Suprapubic skin (tissue), 4 donors: ENCODE results near the gene OR52K2. TPM values are rescaled to one million over a fixed set of nuclear protein-coding genes. Genes with fewer than 3 reads are reported as not detected.
"Not testable (repeated sequence)": the region's sequence is repeated elsewhere in the genome, so short reads cannot be mapped to it uniquely, and the experiment has no call there.

Source experiments
- DNase-seq, 2 donors: peaks; one replicate each; pipeline ENCODE4 v3.0.0-alpha.2; 2019; ENCODE audit warnings: low spot score in 2 of 2
- H3K27ac ChIP-seq: fragments of 200-600 bp; sonication (generic); one replicate; pipeline ENCODE4 v1.5.1; 2019
- H3K27me3 ChIP-seq: fragments of 200-600 bp; sonication (generic); one replicate; pipeline ENCODE4 v1.5.1; 2019
- H3K36me3 ChIP-seq: fragments of 200-600 bp; sonication (generic); one replicate; pipeline ENCODE4 v1.5.1; 2019
- H3K4me1 ChIP-seq: fragments of 200-600 bp; sonication (generic); one replicate; pipeline ENCODE4 v1.5.1; 2019
- H3K4me3 ChIP-seq: fragments of 200-600 bp; sonication (generic); one replicate; pipeline ENCODE4 v1.5.1; 2019; ENCODE audit warnings: mild to moderate bottlenecking
- H3K9me3 ChIP-seq: fragments of 200-600 bp; sonication (generic); one replicate; pipeline ENCODE4 v1.5.1; 2019
- EP300 ChIP-seq: sonication (generic); formaldehyde crosslinking; IDR thresholded peaks from one replicate; pipeline ENCODE4 v1.6.1; 2017; ENCODE audit warnings: antibody characterized with exemption
- POLR2A ChIP-seq, 2 donors: fragments of 450-650 bp; IDR thresholded peaks; one replicate each; pipeline ENCODE4 v1.6.1; 2017; ENCODE audit warnings: antibody characterized with exemption in 2 of 2, mild to moderate bottlenecking in 2 of 2, moderate library complexity in 2 of 2
- POLR2AphosphoS5 ChIP-seq, 3 donors: sonication (generic); formaldehyde crosslinking; IDR thresholded peaks; one replicate each; pipeline ENCODE4 v1.6.1; 2017; ENCODE audit warnings: antibody characterized with exemption in 3 of 3
- WGBS: methylation state at CpG from one replicate; pipeline ENCODE4 v1.1.5; 2018; 5-methylcytosine and 5-hydroxymethylcytosine counted together
- total RNA-seq, 4 donors: library from RNA; depleted of rRNA; stranded (reverse); fragments of >200 nt; gene quantifications; one replicate each; pipeline ENCODE4 v1.1.0, GENCODE V29; 2016
- TF ChIP-seq, protein P1 (sequence below), 2 donors: fragments of 200-600 bp in 1 of 2; fragments of 450-650 bp in 1 of 2; sonication (generic) in 1 of 2; IDR thresholded peaks; one replicate each; pipeline ENCODE4 v1.5.1; 2016 to 2019; ENCODE audit warnings: antibody characterized with exemption in 2 of 2, mild to moderate bottlenecking in 1 of 2, moderate library complexity in 1 of 2

The OR52K2 gene
- total RNA-seq, result not detected

DNA sequence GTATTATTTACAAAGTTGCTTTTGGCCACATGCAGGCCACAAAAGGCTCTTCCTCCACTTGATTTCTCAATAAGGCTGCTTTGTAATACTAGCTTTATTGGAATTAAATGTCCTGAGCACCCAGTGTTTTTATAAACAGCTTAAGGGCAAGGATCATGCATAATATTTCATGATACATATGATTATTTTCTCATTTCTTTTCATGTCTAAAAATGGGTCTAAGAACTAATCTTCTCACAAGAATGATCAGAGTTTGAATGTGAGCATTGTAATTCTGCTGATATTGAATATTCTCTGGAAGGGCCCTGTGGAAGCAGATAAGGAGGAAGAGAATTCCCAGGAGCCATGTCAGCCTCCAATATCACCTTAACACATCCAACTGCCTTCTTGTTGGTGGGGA is at the start of gene OR52K2:
OR52K2 (plus strand) TSS at position 301 of the 400 bp plus-strand sequence; CDS start at position 346, 45 bp downstream.
- H3K4me3 ChIP-seq, result no peak within 1 kb of the TSS
- H3K36me3 ChIP-seq, result no peaks in the 10 kb centered on the region
- TF ChIP-seq EP300 (no peak), POLR2AphosphoS5 (IDR thresholded peaks at IDR 0.05) (no peak)
- TF ChIP-seq, protein P1, sequence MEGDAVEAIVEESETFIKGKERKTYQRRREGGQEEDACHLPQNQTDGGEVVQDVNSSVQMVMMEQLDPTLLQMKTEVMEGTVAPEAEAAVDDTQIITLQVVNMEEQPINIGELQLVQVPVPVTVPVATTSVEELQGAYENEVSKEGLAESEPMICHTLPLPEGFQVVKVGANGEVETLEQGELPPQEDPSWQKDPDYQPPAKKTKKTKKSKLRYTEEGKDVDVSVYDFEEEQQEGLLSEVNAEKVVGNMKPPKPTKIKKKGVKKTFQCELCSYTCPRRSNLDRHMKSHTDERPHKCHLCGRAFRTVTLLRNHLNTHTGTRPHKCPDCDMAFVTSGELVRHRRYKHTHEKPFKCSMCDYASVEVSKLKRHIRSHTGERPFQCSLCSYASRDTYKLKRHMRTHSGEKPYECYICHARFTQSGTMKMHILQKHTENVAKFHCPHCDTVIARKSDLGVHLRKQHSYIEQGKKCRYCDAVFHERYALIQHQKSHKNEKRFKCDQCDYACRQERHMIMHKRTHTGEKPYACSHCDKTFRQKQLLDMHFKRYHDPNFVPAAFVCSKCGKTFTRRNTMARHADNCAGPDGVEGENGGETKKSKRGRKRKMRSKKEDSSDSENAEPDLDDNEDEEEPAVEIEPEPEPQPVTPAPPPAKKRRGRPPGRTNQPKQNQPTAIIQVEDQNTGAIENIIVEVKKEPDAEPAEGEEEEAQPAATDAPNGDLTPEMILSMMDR (IDR thresholded peaks at IDR 0.05), result no peak
- H3K4me1 ChIP-seq, result no peaks in the 10 kb centered on the region
- DNase-seq, result no peak
- no peaks in the 10 kb centered on the region for H3K9me3 ChIP-seq
- H3K27me3 ChIP-seq, result no peaks in the 10 kb centered on the region
- H3K27ac ChIP-seq, result no peak within 1 kb of the TSS

DNA sequence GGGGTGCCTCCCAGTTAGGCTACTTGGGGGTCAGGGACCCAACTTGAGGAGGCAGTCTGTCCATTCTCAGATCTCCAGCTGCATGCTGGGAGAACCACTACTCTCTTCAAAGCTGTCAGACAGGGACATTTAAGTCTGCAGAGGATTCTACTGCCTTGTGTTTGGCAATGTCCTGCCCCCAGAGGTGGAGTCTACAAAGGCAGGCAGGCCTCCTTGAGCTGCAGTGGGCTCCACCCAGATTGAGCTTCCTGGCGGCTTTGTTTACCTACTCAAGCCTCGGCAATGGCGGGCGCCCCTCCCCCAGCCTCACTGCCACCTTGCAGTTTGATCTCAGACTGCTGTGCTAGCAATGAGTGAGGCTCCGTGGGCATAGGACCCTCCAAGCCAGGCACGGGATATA is 42.9 kb upstream of the OR52K2 start:
- WGBS, result 83% methylated on average over 2 of the region's 6 CpGs
- H3K4me1 ChIP-seq, result not testable (repeated sequence)

DNA sequence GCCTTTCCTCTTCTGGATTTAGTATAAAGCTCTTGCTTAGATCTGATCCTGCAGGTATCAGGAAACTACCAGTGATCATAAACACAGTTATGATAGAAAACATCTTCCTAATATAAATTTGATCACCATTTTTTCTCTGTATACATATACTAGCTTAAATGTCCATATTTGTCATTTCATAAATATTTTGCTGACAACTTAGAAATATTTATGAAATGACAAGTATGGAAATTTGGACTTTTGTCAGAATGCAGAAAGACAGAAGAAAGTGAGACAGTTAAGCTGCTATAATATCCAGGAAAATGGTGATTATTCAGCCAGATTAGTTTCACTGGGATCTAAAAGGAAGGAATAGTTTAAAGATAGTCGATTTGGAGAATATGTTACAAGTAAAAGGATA is 32.8 kb upstream of the OR52K2 start:
- Histone ChIP-seq H3K36me3 (no peaks in the 10 kb centered on the region), H3K27me3 (no peaks in the 10 kb centered on the region), H3K4me1 (no peaks in the 10 kb centered on the region), H3K27ac (no peak overlapping the region), H3K4me3 (no peak overlapping the region), H3K9me3 (no peaks in the 10 kb centered on the region)
- DNase-seq, result no peak
- TF ChIP-seq EP300, result no peak
- TF ChIP-seq POLR2AphosphoS5 (IDR thresholded peaks at IDR 0.05), result no peak
- WGBS, result 77% methylated on average over 1 of the region's 1 CpG

More for the DNA sequence above, 42.9 kb upstream of the OR52K2 start:
- not testable (repeated sequence) for H3K27me3 ChIP-seq, H3K36me3 ChIP-seq, H3K4me3 ChIP-seq, H3K27ac ChIP-seq, DNase-seq, H3K9me3 ChIP-seq

DNA sequence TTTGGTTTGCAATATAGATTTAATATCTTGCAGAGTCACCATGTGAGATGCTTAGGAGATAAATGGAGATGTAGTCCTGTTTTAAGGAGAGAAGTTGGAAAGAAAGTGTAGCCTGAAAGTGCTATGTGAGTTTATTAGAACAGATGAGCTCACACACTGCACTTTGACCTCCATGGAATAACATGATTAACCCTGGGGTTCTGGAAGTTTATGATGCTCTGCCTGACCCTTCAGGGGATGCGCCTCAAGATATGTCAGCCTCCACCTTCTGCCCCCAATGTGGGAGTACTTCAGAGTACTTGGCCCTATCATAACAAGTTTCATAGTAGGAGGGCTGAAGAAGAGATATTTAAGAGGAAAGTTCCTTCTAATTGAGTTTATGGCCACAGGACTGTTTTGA is 32.3 kb upstream of the OR52K2 start:
- Histone ChIP-seq H3K27ac (no peak overlapping the region), H3K9me3 (no peaks in the 10 kb centered on the region), H3K27me3 (no peaks in the 10 kb centered on the region), H3K4me3 (no peak overlapping the region), H3K4me1 (no peaks in the 10 kb centered on the region), H3K36me3 (no peaks in the 10 kb centered on the region)
- TF ChIP-seq EP300 (no peak), POLR2AphosphoS5 (IDR thresholded peaks at IDR 0.05) (no peak), POLR2A (IDR thresholded peaks at IDR 0.05) (no peak)
- TF ChIP-seq, protein P1 (IDR thresholded peaks at IDR 0.05), result no peak
- no peak for DNase-seq
- 73% methylated on average over 1 of the region's 1 CpG for WGBS

DNA sequence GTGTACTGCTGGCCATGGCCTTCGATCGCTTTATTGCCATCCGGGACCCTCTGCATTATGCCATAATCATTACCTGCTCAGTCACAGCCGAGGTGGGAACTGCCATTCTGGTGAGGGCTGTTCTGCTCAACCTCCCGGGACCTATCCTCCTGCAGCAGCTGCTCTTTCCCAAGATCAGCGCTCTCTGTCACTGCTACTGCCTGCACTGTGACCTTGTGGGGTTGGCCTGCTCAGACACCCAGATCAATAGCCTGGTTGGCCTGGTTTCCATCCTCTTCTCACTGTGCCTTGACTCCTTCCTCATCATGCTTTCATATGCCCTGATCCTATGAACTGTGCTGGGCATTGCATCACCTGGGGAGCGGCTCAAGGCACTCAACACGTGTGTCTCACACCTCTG is 30.7 kb upstream of the OR52K2 start:
- TF ChIP-seq POLR2A (IDR thresholded peaks at IDR 0.05), result no peak
- TF ChIP-seq, protein P1 (IDR thresholded peaks at IDR 0.05), result no peak
- no peak for TF ChIP-seq EP300
- no peak for TF ChIP-seq POLR2AphosphoS5 (IDR thresholded peaks at IDR 0.05)

DNA sequence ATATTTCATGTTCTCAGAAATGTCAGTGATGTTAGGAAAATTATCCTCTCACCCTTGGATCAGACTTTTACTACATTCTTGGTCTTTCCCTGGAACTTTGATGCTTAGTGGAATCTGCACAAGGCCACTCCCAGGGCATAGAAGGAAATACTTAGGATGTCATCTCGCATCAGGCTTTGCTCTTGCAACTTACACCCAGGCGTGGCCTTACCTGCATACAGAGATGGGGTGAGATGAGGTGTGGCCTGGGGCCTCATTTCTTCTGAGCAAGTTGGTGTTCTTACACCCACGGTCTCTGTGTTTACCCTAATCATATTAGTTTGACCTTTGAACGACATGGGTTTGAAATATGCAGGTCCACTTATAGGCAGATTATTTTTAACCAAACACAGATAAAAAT is 19.0 kb upstream of the OR52K2 start:
- 79% methylated on average over 4 of the region's 4 CpGs for WGBS
- Histone ChIP-seq H3K9me3 (no peaks in the 10 kb centered on the region), H3K4me1 (no peaks in the 10 kb centered on the region), H3K36me3 (no peaks in the 10 kb centered on the region), H3K4me3 (no peak overlapping the region), H3K27ac (no peak overlapping the region), H3K27me3 (no peaks in the 10 kb centered on the region)
- DNase-seq, result no peak
- no peak for TF ChIP-seq EP300
- no peak for TF ChIP-seq POLR2A (IDR thresholded peaks at IDR 0.05)
- no peak for TF ChIP-seq POLR2AphosphoS5 (IDR thresholded peaks at IDR 0.05)
- TF ChIP-seq, protein P1 (IDR thresholded peaks at IDR 0.05), result no peak

More for the DNA sequence above, 30.7 kb upstream of the OR52K2 start:
- H3K27ac ChIP-seq, result no peak overlapping the region
- 82% methylated on average over 8 of the region's 8 CpGs for WGBS
- no peaks in the 10 kb centered on the region for H3K27me3 ChIP-seq
- H3K36me3 ChIP-seq, result no peaks in the 10 kb centered on the region
- no peak for DNase-seq
- H3K4me1 ChIP-seq, result no peaks in the 10 kb centered on the region
- H3K4me3 ChIP-seq, result no peak overlapping the region
- H3K9me3 ChIP-seq, result no peaks in the 10 kb centered on the region
